ENCODE results near the gene CCDC12.
A peak's percentile ranks its signal among the peaks of the same experiment; 100 is the strongest.
"Not testable (repeated sequence)": the region's sequence is repeated elsewhere in the genome, so short reads cannot be mapped to it uniquely, and the experiment has no call there.

Gene CCDC12

GRCh38 chr3:46985588-46985987 is 9.0 kb upstream of the CCDC12 start:
- DNase-seq (ENCODE audit: low read depth) = no peak
- H3K4me3 ChIP-seq (ENCODE audit: low read depth, low read length) = no peak overlapping the region

DNA sequence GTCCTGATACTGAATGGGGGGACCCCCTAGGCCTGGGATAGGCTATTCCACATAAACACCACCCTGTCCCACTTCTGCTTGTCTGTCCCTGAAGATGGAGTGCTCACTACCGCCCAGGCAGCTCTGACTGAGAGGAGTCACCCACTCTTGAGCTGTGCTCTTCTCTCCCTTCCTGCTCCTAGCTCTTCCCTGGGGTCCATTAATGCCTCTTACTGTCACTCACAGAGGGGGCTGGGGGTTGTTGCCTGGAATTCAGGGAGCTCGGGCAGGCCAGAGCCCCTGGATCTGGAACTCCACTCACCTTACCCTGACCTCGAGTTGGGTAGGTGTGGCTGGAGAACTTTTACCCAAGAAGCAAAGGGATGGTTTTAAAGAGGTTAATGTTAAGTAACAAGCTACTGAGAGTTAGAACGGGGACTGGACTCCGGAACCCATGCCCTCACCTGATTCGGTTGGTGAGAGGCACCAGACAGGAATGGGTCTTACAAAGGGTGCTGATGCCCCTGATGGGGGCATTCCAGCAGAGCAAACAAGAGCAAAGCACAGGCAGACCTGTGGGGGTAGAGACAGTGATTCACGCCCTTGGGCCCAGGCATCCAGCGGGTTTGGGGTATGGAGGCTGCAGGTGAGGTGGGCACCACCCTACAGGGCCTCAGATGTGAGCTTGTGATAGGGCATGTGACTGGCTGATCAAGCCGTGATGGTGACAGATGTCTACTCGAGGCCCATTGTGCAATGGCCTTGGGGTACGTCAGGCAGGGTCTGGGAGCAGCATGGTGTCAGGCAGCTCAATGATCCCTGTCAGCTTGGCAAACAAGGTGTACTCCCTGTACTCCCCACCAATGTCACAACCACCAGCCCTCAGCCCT is 8.3 kb upstream of the CCDC12 start:
- no peak overlapping the region for H3K4me3 ChIP-seq (ENCODE audit: low read depth, low read length)
- no peak for DNase-seq (ENCODE audit: low read depth)

DNA sequence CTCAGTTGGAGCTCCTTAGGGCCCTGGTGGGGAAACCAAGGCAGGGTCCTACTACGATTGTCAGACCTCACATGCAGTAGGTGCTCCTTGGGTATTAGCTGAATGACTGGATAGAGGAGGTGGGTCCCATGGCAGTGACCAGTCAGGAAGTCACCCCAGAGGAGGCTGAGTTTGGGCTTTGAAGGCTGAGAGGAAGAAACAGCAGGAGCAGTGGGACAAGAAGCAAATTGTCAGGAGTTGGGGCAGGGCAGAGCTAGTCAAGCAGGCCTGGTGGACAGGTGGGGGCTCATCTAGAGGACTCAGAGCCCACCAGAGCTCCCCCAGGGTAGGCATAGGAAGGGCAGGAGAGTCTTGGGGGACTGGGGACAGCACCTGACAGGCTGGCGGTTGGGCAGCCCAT is 6.0 kb upstream of the CCDC12 start:
- H3K4me3 ChIP-seq (ENCODE audit: low read depth, low read length) = no peak overlapping the region
- DNase-seq (ENCODE audit: low read depth) = no peak

- H3K4me3 ChIP-seq (ENCODE audit: low read depth, low read length) = no peak overlapping the region
- no peak for DNase-seq (ENCODE audit: low read depth)
These were observed 5.5 kb upstream of the CCDC12 start for GRCh38 chr3:46981932-46982471.

DNA sequence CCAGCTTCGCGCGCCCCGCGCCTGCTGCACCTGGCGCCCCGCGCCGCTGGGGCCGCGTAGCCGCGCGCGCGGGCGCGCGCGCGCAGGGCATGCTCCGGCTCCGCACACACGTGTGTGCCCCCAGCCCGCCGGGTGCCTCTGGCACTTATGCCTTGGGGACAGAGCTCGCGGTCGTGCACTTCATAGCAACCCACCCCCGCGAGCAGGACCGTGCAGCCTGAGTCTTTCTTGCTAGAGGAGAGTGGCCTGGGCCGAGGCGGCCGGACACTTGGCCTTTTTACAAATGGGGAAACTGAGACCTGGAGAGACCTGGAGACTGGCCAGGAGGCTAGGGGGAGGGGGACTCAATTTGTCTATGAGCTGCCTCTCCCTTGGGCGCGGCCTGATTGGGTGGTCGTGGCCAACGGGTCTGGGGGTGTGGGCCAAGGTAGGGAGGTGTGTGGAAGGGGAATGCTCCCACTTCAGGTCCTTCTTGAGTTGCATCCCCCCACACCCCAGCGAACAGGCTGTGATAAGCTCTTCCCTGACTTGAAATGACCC is 3.5 kb upstream of the CCDC12 start:
- no peak for DNase-seq (ENCODE audit: low read depth)
- peak overlapping the region; percentile 69 for H3K4me3 ChIP-seq (ENCODE audit: low read depth, low read length)

- peak within 1 kb of the TSS; percentile 69 for H3K4me3 ChIP-seq (ENCODE audit: low read depth, low read length)
These were observed 2.7 kb upstream of the CCDC12 start, which contains the start of gene NBEAL2 for GRCh38 chr3:46978985-46979944. TSS of gene NBEAL2 (plus strand) at chr3:46979666. CDS start at chr3:46979862, 196 bp downstream.

GRCh38 chr3:46978381-46978780 is 1.8 kb upstream of the CCDC12 start:
- H3K4me3 ChIP-seq (ENCODE audit: low read depth, low read length) = no peak overlapping the region
- no peak for DNase-seq (ENCODE audit: low read depth)

More at GRCh38 chr3:46978985-46979944, 2.7 kb upstream of the CCDC12 start, which contains the start of gene NBEAL2:
- peak; percentile 53 for DNase-seq (ENCODE audit: low read depth)

GRCh38 chr3:46977811-46978195 is 1.3 kb upstream of the CCDC12 start:
- DNase-seq (ENCODE audit: low read depth) = no peak
- H3K4me3 ChIP-seq (ENCODE audit: low read depth, low read length) = no peak overlapping the region

DNA sequence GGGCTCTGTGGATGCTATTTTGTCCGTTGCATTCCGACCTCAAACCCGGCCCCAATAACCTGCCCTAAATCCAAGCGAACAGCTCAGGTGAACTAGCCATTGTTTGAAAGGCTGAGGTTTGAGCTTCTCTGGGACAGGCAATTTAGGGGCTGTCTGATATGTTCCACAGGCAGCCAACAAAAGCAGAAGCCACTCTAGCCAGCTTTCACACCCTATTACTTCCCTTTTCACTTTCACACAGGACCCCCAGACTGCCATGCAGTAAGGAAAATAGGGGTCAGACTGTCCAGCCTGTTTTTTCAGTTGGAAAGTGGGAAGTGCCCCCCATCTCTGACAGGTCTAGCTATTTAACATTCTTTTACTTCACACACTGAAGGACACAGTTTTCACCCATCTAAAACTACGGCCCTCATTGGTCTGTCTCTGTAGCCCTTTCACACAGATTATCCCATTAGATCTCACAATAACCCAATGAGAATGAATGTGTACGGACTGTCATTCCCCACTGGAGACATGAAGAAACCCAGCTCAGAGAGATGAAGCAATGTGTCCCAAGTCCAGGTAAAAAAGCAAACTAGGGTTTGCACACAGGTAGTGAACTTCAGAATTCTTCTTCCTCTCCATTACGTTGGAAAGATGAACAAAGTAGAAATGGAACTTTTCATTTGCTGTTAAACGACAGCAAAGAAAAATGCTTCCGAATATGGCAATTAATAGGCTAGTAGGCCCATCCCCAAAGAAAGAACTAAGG is 1.9 kb downstream of the CCDC12 start:
- DNase-seq (ENCODE audit: low read depth) = no peak
- H3K4me3 ChIP-seq (ENCODE audit: low read depth, low read length) = no peak overlapping the region

DNA sequence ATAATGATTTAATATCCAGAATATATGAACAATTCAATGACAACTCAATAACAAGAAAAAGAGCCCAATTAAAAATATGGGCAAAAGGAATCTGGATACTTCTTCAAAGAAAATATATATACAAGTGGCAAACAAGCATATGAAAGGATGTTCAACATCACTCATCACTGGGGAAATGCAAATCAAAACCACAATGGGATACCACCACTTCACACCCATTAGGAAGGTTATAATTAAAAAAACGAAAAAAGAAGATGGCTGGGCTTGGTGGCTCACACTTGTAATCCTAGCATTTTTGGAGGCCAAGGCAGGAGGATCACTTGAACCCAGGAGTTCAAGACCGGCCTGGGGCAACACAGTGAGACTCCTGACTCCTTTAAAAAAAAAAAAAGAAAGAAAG is 4.1 kb downstream of the CCDC12 start:
- H3K4me3 ChIP-seq (ENCODE audit: low read depth, low read length) = no peak overlapping the region
- no peak for DNase-seq (ENCODE audit: low read depth)

GRCh38 chr3:46971742-46972141 is 4.8 kb downstream of the CCDC12 start:
- DNase-seq (ENCODE audit: low read depth) = no peak
- no peak overlapping the region for H3K4me3 ChIP-seq (ENCODE audit: low read depth, low read length)

DNA sequence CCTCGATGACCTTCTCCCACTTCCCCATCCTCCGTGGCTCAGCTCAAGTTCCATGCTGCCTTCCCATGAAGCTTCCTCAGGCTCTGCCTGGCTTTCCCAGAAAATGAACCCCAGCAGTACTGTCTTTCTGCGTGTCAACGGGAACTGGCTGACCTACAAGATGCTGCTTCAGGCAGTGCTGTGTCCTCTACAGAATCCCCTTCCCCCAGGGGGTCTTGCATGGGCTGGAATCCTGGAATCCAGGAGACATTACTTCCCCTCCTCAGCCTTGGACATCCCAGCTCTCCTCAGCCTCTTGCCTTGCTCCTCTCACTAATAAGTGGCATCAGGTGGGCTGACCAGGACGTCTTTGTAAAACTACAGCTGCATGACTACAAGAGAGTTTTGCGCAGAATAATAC is 5.4 kb downstream of the CCDC12 start:
- no peak for DNase-seq (ENCODE audit: low read depth)
- no peak overlapping the region for H3K4me3 ChIP-seq (ENCODE audit: low read depth, low read length)

- no peak for DNase-seq (ENCODE audit: low read depth)
- no peak overlapping the region for H3K4me3 ChIP-seq (ENCODE audit: low read depth, low read length)
These were observed 6.0 kb downstream of the CCDC12 start for GRCh38 chr3:46970391-46971091.

- DNase-seq (ENCODE audit: low read depth) = no peak
- no peak overlapping the region for H3K4me3 ChIP-seq (ENCODE audit: low read depth, low read length)
These were observed 7.6 kb downstream of the CCDC12 start for GRCh38 chr3:46968783-46969428.

DNA sequence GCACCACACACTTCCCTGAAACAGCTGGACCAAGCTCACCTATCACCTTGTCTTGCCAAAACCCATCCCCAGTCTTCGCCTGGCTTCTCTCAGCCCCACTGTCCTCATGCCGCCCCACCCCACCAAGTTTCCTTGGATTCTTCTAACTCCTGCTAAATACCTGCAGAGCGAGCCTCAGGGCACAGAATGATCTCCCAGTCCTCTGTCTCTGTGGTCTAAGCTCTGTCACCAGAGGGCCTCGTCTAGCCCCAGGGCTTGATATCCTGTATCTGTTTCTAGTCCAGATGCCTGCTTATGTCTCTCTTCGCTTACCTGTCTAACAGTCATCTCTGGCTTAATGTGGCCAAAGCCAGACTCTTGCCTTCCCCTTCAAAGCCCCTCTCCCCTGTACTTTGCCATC is 9.7 kb downstream of the CCDC12 start:
- no peak overlapping the region for H3K4me3 ChIP-seq (ENCODE audit: low read depth, low read length)
- no peak for DNase-seq (ENCODE audit: low read depth)

- no peak for DNase-seq (ENCODE audit: low read depth)
- no peak overlapping the region for H3K4me3 ChIP-seq (ENCODE audit: low read depth, low read length)
These were observed 11.4 kb downstream of the CCDC12 start for GRCh38 chr3:46965151-46965550.

DNA sequence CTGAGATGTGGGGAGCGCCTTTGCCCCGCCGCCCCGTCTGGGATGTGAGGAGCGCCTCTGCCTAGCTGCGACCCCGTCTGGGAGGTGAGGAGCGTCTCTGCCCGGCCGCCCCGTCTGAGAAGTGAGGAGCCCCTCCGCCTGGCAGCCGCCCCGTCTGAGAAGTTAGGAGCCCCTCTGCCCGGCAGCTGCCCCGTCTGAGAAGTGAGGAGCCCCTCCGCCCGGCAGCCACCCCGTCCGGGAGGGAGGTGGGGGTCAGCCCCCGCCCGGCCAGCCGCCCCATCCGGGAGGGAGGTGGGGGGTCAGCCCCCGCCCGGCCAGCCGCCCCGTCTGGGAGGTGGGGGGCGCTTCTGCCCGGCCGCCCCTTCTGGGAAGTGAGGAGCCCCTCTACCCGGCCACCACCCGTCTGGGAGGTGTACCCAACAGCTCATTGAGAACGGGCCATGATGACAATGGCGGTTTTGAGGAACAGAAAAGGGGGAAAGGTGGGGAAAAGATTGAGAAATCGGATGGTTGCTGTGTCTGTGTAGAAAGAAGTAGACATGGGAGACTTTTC is 12.4 kb downstream of the CCDC12 start:
- DNase-seq (ENCODE audit: low read depth); H3K4me3 ChIP-seq (ENCODE audit: low read depth, low read length): not testable (repeated sequence)

DNA sequence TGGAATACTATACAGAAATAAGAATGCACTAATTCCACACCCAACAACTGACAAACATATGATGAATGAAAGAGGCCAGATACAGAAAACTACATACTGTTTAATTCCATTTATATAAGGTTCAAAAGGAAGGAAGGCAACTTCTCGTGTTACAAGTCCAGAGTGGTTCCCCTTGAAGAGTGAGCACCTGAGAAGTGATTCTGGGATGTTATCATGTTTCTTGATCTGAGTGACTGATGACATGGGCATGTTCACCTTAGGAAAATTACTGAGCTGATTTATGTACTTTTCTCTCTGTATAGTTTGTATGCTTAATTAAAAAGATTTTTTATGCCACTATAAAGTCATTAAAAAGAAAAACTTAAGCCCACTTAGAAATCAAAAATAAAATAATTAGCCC is 13.6 kb downstream of the CCDC12 start:
- no peak overlapping the region for H3K4me3 ChIP-seq (ENCODE audit: low read depth, low read length)

More for the DNA sequence above, 13.6 kb downstream of the CCDC12 start:
- no peak for DNase-seq (ENCODE audit: low read depth)
